SH-SY5Y (cell line): ENCODE data around the gene CACNA2D1.

Experiments used
- GATA2 ChIP-seq: IDR thresholded peaks from 2 replicates; pipeline ENCODE4 v1.6.1; 2011; ENCODE audit warnings: mild to moderate bottlenecking, low read depth, low read length
- GATA3 ChIP-seq: IDR thresholded peaks from 2 replicates; pipeline ENCODE4 v1.6.1; 2011; ENCODE audit warnings: low read depth, mild to moderate bottlenecking, low read length, moderate library complexity

The CACNA2D1 gene

GRCh38 chr7:82163586-82163985 lies 280.0 kb downstream of the CACNA2D1 start:
- TF ChIP-seq GATA2 = no peak
- TF ChIP-seq GATA3 = no peak

GRCh38 chr7:82162289-82162688 lies 281.3 kb downstream of the CACNA2D1 start:
- TF ChIP-seq GATA2 (no peak), GATA3 (no peak)

DNA sequence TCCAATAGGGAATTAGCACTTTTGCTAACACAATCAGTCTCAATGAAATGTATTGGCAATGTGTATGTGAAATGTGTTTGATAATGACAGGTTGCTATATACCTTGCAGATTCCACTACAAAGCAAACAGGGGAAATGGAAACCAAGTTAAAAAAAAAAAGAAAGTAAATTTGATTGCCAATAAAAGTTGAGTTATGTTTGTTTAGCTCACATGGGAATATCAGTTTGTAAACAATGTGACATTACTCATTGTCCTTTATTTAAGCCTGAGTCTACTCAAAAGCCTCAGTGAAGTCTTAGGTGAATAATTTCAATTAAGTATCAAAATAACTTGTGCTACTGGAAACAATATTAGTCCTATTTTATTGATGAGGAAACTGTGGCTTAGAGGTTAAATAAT lies 285.2 kb downstream of the CACNA2D1 start:
- no peak for TF ChIP-seq GATA2
- no peak for TF ChIP-seq GATA3

DNA sequence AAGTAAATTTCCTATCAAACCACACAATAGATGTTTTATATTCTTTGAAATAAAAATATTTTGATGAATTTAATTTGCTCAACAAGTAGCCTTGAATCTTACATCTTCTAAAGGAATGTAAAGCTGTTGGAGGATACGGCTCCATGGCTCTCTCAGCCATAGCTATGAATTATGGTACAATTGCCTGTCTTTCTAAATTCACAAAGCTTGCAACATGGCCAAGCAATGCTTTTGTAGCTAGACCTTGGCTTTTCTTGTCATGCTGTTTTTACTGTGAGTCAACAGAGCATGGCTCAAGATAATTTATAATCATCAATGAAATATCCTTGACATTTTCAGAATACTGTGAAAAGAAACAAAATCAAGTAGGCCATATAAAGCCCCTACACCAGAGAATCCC lies 286.7 kb downstream of the CACNA2D1 start:
- TF ChIP-seq GATA2 = no peak
- TF ChIP-seq GATA3 = no peak

GRCh38 chr7:82156168-82156567 lies 287.4 kb downstream of the CACNA2D1 start:
- TF ChIP-seq GATA3 (no peak), GATA2 (no peak)

DNA sequence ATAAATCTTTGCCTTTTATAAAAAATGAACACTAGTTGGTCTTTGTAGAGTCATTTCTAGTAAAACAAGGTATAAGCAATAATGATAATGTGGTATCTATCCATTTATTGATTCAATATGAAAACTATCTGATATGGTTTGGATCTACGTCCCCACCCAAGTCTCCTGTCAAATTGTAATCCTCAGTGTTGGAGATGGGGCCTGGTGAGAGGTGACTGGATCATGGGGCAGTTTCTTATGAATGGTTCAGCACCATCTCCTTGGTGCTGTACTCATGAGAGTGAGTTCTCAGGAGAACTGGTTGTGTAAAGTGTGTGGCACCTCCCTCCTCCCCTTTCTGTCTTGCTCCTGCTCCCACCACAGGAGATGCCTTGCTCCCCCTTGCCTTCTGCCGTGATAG lies 288.8 kb downstream of the CACNA2D1 start:
- TF ChIP-seq GATA2 (no peak), GATA3 (no peak)

DNA sequence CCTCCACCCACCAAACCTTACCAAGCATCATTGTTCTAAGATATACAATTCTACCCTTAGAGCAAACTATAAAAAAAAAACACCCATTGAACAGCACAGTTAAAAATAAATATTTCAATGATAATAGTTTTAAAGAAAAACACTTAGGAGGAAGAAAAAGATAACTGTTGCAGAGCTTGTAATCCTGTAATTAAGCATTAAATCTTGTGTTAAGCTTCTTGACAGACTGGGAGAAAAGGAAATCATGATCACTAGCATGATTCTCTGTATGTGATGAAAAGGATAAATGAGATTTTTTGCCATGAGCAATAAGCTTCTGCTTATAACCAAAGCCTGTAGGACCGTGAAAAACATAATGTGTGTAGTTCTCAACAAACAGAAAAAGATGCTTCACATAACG lies 289.8 kb downstream of the CACNA2D1 start:
- TF ChIP-seq GATA3 = no peak
- TF ChIP-seq GATA2 = no peak

GRCh38 chr7:82152858-82153257 lies 290.7 kb downstream of the CACNA2D1 start:
- TF ChIP-seq GATA3 (no peak), GATA2 (no peak)

DNA sequence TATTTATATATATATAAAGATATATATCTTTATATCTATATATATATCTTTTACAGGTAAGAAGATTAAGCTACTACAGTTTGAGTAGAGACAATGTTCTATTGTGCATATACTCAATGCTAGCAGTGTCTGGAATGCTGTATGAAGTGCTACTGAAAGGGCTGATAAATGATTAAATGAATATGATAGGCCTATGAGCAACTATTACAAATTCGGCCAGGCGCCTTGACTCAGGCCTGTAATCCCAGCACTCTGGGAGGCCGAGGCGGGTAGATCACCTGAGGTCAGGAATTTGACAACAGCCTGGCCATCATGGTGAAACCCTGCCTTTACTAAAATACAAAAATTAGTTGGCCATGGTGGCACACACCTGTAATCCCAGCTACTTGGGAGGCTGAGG lies 297.1 kb downstream of the CACNA2D1 start:
- TF ChIP-seq GATA3 (no peak), GATA2 (no peak)

GRCh38 chr7:82142263-82142864 lies 301.2 kb downstream of the CACNA2D1 start:
- TF ChIP-seq GATA2 (no peak), GATA3 (no peak)

GRCh38 chr7:82141427-82141826 lies 302.1 kb downstream of the CACNA2D1 start:
- TF ChIP-seq GATA2 (no peak), GATA3 (no peak)

DNA sequence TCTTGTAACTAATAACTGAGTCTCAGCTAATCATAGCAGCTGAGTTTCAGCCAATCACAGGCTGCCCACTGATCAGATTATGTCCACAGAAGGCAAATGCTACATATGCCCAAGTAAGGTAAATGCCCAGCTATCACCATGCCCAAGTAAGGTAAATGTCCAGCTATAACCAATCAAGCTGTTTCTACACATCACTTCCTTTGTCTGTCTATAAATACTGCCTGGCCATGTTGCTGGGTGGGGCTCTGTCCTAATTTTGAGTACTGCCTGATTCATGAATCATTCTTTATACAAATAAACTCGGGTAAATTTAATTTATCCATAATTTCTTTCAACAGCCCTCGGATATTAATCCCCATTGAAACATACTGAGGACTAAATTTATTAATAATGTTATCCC lies 312.4 kb downstream of the CACNA2D1 start:
- no peak for TF ChIP-seq GATA2
- no peak for TF ChIP-seq GATA3

GRCh38 chr7:82129091-82129490 lies 314.5 kb downstream of the CACNA2D1 start:
- TF ChIP-seq GATA3 = no peak
- no peak for TF ChIP-seq GATA2

DNA sequence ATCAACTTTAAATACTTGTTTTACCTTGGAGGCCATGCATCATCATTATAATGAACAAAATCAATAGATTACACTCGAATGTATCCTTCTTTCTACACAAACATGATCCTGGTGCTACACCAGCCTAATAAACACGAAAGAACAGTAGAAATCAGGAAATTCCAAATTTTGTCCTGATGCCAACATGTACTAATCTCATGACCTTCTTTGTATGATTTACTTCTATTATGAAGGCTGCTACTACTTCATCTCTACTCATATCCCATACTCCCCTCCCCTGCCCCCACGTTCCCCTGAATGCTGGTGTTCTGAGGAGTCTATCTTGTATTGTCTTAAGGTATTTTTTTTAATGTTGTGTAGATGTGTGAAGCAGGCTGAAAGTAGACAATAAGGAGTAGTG lies 315.0 kb downstream of the CACNA2D1 start:
- TF ChIP-seq GATA2 (no peak), GATA3 (no peak)

DNA sequence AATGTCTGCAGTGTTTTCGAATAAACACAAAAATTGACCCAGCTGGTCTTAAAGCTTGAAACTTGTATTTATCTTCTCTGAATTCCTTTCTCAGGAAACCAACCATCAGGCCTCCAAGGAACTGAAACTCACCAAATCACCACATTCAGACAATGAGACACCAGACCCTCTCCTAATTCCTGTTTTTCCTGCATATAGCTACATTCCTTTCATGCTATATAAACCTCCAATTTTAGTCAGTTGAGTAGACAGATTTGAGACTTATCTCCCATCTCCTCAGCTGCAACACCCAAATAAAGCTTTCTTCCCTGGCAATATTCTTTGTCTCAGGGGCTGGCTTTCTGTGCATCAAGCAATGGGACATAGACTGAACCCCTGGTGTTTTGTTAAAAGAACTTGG lies 317.0 kb downstream of the CACNA2D1 start:
- TF ChIP-seq GATA3 (no peak), GATA2 (no peak)

DNA sequence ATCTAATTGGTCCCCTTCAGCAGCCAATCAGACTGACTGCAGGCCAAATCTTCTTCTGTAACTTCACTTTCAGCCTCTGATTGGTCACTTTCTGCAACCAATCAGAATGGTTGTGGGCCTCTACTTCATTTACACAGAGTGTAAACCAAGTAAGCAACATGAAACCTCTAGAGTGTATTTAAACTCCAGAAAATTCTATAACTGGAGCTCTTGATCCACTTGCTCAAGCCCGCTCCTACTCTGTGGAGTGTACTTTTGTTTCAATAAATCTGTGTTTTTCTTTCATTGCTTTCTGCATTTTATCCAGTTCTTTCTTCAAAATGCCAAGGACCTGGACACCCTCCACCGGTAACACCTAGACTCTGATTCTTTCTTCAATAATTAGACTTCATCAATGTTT lies 319.1 kb downstream of the CACNA2D1 start:
- no peak for TF ChIP-seq GATA2
- TF ChIP-seq GATA3 = no peak
